KBM-7 (cell line): ENCODE results near the gene RILP.

ENCODE experiments used
- DNase-seq: peaks from one replicate; pipeline ENCODE4 v3.0.0-alpha.2; 2015
- in situ Hi-C: fragments of 300-500 bp; cut with MboI; formaldehyde crosslinking; loops from 2 replicates; pipeline ENCODE4 v1.14.3; 2020; ENCODE audit warnings: low sequenced_read_pairs, low pct_unique_long_range_greater_than_20kb, mixed read lengths

Gene RILP

DNA sequence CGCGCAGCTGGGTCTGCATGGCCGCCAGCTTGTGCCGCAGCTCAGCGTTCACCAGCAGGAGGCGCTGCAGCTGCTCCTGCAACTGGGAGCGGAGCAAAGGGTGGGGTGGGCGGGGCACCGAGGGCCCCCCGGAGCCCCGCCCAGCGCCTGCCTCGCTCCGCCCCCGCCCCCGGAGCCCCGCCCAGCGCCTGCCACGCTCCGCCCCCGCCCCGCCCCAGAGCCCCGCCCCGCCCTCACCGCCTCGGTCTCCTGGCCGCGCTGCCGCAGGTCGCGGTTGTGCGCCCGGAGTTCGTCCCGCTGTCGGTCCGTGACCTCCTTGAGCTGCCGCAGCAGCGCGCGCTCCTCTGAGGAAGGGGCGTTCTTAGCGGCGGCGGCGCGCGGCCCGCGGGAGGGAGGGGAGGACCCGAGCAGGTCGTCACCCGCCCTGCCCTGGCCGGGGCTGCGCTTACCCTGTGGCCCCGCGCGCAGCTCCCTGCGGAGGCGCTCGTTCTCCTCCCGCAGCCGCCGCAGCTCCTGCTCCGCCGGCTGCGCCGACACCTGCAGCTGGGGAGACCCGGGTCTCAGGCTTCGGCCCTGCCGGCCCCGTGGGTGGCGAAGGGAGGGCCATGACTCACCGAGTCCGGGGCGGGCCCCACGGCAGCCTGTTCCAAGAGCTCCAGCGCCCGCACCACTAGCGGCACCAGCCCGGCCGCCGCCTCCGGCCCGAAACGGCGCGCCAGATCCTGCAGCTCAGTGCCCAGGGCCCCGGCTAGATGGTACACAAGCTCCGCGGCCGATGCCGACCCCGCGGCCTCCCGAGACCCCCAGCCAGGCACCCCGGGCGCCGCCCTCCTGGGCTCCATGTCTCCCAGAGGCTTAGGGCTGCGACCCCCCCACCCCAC, 463 bp downstream of the RILP start:
- peak; percentile 95 for DNase-seq
- in situ Hi-C loops, result no loop called here

DNA sequence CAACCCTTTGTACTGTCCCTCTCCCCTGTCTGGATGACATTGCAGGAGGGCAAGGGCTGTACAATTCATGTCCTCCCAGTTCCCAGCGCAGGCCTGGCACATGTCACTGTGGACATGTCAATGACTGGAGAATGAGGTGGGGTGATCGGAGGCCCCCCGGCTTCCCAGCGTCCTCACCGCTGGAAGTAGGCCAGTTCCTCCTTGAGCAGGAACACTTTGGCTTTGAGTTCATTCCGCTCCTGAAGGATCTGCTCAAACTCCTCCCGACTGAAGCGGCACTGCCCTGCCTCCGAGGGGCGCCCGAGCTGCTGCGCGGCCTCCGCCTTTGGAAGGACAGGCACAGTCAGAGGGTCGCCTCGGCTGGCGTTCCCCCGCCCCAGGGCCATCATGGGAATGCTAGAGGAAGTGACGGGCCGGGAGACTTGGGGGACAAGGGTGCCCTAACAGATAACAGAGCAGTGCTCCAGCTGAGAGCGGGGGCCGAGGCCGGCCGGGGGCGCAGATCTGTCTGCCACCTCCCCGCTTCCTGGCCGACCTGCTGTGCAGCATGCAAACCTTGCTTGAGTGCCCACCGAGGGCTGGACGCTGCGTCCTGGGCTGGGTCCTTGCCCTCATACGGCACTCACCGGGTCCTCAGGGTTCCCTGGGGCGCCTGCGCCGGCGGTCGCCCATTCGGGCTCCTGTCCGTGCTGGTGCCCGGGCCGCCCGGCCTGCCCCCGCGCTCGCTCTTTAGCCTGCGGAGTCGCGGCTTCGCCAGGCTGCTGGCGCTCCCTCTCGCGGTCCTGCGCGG, 1.3 kb downstream of the RILP start:
- in situ Hi-C loops, result no loop called here
- no peak for DNase-seq

DNA sequence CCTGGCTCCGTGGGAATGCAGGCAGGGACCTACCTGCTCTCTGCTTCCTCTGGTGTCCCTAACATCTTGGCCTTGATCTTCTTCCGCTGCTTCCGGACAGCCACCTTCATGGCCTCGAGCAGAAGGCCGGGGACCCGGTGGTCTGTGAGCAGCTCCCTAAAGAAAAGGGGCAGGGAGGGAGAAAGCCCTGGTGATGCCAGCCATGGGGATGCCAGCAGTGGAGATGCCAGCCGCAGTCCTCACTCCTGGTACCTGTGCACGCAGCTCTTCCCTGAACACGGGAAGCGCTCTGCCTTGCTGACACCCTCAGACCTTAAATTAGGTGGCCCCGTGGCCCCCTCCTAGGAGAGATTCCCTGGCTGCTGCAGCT, 1.9 kb downstream of the RILP start:
- no peak for DNase-seq
- in situ Hi-C loops, result no loop called here

DNA sequence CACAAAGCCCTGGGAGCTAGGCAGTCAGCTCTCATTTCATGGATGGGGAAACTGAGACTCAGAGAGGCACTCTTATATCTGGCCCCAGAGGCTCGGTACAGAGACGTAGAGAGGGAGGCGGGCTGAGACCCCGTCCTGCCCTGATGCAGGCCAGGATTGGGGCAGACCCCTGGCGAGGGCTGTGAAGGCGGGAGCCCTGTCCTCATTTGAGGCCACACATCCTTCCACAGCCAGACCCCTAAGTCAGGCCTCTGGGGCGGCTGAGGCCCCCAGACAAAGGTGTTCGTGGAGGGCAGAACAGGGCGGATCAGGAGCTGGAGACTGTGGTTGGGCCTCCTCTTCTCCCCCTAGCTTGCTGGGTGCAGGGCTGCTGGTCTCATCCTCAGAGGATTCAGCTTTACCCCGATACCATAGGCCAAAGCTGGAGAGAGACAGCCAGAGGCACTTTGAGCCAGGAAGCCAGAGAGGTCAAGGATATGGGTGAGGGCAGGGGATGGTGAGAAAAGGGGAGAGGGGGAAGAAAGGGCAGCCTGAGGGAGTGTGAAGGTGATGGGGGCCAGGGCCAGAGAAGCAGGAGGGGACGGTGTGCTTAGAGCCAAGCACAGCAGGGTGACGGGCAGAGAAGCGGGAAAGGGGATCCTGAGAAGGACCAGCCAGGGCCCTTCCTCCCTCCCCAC, 3.3 kb downstream of the RILP start:
- in situ Hi-C loops, result no loop called here
- no peak for DNase-seq

DNA sequence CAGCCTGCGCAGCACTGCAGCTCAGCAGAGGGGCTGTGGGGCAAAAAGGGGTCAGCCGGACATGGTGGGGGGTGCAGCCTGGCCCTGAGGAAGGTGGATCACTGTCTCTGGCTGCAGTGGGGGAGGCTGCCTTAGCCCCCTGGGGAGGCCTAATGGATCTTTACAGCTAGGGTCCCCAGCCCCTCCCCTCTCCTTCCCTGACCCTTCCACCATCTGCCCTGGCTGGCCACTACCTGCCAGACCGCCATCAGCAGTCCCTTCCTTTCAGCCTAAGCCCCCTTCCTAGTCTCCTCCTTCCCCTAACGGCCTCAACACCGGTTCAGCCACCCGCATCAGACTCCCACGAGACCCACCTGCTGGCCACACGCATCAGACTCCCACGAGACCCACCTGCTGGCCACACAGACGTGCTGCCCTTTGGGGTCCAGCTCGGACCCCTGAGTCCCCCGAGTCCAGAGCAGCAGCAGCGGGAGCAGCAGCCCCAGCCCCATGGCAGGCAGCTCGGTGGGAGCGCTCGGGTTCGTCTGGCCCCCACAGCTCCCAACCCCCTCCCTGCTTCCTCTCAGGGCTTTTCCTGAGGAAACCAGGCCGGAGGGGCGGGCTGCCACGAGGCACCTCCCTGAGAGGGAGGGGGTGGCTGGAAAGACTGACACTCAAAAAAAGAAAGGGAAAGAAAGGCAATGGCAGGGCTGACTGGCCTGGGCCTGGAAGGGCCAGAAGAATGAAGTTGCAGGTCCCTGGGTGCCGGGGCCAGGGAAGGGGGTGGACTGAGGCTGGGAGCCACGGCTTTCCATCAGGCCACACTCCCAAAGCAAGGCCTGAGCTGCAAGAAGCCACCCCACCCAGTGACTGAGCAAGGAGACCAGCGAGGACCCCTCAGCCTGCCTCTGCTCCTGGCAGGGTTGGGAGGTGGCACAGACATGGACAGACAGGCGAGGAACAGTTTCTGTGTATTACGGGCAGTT, 4.2 kb downstream of the RILP start, which contains the start of gene SCARF1:
Gene SCARF1, minus strand, starts transcription at position 526 of the 965 bp plus-strand sequence. Its CDS starts 35 bp downstream, at position 491.
- peak; percentile 86 for DNase-seq
- in situ Hi-C loops, result no loop called here

DNA sequence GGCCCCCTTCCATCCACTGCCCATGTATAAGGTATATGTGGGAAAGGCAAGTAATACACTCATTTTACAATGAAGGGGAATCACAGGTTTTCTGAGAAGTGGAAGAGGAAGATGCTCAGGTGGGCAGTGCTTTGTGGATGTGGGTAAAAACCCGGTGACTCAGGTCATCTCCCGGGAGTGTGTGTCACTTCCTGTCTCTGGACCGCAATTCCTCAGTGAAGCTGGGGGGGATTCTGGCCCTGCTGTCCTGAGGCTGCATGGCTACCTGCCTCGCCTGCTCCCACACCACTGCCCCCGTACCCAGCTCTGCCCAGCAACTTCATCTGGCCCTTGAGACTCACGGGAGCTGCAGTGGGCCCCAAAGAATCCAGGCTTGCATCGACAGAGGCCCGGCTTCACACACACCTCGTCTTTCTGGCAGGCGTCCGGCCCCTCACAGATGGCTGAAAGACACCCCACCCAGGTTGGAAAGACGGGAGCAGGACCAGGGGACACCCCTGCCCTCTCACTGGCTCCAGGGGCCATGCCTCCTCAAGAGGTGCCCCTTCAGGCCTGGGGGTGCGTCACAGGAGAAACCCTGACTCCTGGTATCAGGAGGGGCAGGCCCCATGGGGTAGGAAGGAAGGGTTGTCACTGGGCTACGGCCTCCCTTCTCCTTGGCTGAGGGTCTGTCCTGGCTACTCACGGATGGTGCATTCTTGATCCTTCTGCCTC, 5.0 kb downstream of the RILP start:
- peak; percentile 55 for DNase-seq
- in situ Hi-C loops, result no loop called here

DNA sequence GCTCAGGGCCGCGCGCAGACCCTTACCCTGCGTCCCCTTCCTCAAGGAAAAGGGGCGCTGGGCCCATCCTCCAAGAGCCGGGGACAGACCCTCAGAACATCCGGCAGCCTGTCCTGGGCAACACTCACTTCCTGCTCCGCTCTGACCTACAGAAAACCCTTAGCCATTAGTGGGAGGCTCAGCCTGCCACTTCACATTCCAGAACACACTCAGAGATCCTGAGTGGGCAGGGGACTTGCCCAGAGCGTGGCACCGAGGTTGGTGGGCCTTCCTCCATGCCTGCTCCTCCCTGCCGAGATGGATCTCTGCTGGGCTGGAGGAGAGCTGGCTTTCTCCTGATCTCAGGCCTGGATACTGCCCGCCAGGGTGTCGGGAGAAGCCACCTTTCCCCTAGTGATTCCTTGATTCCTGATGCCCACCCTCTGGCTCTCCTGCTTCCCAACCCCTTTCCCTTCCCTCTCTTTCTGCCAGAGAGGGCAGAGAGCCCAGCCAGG, 5.6 kb downstream of the RILP start:
- in situ Hi-C loops, result no loop called here
- DNase-seq, result no peak

DNA sequence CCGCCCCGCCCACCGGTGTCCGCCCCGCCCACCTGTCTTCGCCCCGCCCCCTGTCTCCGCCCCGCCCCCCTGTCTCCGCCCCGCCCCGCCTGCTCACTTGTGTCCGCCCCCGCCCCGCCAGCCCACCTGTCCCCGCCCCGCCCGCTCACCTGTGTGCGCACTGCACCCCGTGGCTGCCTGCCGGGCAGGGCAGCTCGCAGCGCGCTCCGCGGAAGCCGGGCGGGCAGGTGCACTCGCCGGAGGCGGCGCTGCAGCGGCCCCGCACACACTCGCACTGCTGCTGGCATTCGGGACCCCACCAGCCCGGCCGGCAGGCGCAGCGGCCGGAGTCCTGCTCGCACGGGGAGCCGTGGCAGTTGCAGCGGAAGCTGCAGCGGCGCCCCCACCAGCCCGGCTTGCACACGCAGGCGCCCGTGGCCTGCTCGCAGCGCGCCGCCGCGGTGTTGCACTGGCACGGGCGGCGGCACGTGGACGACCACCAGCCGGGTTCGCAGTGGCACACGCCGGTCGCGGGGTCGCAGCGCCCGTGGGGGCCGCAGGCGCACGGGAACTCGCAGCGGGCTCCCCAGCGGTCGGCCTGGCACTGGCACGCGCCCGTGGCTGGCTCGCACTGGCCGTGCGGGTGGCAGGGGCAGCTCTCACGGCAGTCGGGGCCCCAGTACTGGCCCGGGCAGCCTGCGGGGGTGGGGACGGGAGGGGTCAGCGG, 6.2 kb downstream of the RILP start:
- DNase-seq, result no peak
- in situ Hi-C loops, result no loop called here

DNA sequence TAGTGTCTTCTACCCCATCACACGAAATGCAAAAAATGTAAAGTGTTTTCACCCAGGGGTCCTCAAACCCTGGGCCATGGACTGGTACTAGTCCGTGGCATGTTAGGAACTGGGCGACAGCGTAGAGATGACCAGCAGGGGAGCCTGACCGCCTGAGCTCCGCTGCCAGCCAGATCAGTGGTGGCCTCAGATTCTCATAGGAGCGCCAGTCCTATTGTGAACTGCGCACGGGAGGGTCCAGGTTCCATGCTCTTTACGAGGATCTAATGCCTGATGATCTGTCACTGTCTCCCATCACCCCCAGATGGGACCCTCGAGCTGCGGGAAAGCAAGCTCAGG, 8.6 kb downstream of the RILP start:
- DNase-seq, result no peak
- in situ Hi-C loops, result no loop called here

DNA sequence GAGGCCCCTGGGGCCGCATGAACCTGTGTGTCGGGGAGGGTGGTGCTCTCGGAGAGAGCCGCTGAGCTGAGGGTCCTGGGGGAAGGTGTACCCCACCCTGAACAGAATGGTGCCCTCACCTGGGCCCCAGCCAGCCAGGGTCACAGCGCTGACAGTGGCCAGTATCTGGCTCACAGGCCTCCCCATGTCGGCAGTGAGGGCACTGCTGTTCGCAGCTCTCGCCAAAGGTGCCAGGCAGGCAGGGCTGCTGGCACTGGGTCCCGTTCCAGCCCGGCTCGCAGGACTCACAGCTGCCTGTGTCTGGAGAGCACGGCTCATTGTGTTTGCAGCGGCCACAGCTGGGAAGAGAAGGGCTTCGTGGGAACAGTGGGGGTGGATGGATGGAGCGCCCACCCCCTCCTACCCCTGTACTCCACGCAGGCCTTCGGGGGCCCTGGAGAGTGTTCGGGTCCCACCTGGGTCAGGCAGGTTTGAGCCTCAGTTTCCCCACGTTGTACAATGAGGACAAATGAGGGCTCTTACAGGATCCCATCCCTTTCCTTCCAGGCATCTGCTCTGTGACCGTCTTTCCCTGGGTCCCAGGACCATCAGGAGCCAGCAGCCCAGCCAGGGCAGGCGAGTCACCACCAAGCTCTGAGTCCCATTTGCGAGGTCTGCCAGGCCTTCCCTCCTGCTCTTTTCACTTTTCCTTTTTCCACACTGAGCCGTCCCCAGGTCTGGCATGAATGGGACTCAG, 9.2 kb downstream of the RILP start:
- DNase-seq, result no peak
- in situ Hi-C loops, result no loop called here

DNA sequence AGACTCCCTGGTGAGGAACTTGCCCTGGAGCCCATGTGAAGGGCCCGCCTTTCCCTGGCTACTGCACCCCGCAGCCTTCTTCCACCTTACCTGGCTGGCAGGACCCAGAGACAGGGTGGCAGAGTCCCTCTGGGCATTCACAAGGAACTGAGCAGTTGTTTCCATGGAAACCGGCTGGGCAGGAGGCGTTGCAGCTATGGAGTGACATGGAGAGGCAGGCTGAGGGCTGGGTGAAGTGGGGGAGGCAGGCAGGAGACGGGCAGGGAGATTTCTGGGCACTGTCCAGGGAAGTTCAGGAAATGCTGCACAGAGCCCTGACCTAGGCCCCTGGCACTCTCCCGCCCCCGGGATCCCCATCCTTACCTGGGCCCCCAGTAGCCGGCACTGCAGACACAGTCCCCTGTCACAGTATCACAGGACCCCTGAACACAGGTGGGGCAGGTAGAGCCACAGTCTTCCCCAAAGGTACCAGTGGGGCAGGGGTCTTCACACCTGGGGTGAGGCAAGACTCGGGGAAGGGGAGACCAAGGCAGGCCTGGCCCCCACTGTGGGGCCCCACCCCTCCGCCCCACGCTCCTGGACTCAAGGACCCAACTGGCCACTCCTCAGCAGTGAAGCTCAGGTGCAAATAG, 10.0 kb downstream of the RILP start:
- in situ Hi-C loops, result no loop called here
- no peak for DNase-seq

DNA sequence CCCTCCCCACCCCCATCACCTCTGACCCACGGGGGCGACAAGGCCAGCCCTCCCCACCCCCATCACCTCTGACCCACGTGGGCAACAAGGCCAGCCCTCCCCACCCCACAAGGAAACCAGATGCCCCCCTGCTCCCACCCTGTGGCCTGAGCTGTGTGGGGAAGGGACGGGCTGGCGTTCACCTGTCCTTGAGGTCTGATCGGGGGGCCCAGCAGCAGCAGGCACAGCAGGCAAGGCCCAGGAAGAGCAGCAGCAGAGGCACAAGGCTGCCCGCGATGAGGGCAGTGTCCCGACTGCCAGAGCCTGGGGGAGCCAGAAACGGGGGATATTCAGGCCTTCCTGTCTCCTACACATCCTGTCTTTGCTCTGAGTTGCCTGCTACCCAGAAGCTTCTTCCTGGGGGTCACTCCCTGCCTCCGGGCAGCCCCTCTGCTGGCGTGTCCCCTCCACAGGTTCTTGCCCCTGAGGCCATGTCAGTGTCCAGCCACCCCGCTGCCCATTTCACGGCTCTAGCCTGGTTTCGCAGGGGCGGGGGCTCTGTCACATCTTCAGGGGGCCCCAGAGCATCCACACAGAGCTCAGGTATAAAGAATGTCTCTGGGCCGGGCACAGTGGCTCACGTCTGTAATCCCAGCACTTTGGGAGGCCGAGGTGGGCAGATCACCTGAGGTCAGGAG, 10.9 kb downstream of the RILP start:
- in situ Hi-C loops, result no loop called here
- no peak for DNase-seq

DNA sequence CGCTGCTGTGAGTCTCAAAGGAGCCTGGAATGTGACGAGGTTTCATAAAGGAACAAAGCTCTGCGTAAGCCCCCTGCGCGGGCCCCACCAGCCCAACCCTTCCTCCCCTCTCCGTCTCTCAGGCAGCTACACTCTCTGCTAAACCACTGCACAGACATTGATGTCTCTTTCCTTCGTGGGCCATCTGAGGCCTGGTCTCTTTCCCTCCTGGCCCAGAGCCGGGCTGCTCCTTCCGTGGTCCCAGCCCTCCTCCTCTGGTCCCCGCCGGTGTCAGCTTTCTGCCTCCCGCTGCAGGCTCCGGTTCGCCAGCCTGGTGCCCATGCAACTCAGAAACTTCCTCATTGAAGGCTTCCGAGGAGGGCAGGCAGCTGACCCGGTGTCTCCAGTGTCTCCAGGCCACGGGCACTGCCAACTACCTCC, 11.5 kb downstream of the RILP start:
- DNase-seq, result no peak
- in situ Hi-C loops, result no loop called here

DNA sequence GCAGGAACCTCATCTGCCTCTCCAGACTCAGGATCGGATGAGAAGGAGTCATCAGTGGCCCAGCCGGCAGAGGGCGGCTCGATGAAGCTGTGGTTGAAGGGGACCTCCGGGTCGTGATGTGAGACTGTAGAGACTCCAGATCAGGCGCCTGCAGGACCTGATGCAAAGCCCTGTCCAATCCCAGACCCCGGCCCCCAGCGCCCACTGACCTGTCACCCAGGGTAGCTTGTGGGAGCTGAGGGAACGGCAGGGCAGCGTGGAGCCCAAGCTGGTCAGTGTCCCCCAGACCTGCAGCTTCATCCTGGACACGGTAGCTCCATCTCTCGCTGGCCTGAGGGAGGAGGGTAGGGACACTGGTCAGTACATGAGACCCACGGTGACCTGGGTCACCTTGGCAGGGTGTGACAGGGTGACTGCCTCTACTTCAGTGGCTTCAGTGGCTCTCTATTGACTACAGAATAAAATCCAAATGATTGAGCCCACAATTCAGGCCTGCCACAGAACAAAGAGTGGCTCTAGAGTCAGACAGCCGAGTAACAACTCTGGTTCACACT, 12.9 kb downstream of the RILP start:
- DNase-seq, result no peak
- in situ Hi-C loops, result no loop called here

DNA sequence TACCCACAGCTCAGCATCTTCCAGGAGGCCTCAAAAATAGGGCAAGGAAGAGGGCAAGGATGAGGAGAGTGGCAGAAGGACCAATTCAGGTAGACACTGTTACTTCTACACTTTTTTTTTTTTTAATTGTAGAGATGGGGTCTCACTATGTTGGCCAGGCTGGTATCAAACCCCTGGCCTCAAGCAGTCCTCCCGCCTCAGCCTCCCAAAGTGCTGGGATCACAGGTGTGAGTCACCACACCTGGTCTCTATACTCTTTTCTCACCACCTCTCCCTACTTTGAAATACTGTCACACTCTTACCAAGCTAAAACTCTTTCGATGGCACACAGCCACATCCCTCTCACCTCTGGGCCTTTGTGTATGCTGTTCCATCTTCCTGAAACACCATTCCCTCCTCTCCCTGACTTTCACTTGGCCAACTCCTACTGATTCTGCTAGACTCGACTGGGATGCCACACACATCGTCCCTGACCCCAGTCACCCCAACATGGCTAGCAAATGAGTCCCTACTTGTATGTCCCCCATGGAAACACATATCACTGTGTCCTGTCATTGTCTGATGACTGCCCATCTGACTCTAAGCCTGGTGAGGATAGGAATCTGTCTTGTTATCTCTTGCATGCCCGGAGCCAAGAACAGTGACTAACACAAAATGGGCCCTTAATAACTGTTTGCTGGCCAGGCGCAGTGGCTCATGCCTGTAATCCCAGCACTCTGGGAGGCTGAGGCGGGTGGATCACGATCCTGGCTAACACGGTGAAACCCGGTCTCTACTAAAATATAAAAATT, 13.8 kb downstream of the RILP start:
- no peak for DNase-seq
- in situ Hi-C loops, result no loop called here
